ENCODE data around the gene INTS2. TPM values are rescaled to one million over a fixed set of nuclear protein-coding genes. Genes with fewer than 3 reads are reported as not detected.

INTS2 gene
- total and polyA plus RNA-seq, 8 donors, result 0.58 to 32.5 (median 3.4) TPM

DNA sequence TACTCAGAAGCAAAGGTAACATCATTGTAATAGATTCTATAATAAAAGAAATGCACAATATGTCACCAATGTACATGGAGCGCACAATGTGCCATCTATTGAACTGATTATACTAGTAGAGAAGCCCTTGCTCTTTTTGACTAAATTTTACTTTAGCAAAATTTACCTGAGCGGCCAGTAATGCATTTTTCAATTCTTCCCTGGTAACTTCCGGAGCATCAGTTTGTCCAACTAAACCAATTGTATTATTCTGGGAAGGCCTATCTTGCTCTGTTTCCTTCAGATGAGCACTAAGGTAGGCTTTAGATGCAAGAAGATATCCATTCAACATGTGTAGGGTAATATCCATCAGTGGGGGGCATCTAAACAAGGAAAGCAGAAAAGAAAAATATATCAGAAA, 55.7 kb downstream of the INTS2 start:
- Histone ChIP-seq H3K36me3 (peaks cover 15 to 97% (median 72%) of the 10 kb centered on the region in 4 donors), H3K27me3 (no peaks in the 10 kb centered on the region), H3K4me3 (no peak overlapping the region), H3K9me3 (no peaks in the 10 kb centered on the region), H3K27ac (no peak overlapping the region), H3K4me1 (no peaks in the 10 kb centered on the region)
- DNase-seq, result no peak
- 94 to 99% (median 98%) methylated on average over 3 of the region's 3 CpGs for WGBS, 5 donors
- TF ChIP-seq, protein P1, sequence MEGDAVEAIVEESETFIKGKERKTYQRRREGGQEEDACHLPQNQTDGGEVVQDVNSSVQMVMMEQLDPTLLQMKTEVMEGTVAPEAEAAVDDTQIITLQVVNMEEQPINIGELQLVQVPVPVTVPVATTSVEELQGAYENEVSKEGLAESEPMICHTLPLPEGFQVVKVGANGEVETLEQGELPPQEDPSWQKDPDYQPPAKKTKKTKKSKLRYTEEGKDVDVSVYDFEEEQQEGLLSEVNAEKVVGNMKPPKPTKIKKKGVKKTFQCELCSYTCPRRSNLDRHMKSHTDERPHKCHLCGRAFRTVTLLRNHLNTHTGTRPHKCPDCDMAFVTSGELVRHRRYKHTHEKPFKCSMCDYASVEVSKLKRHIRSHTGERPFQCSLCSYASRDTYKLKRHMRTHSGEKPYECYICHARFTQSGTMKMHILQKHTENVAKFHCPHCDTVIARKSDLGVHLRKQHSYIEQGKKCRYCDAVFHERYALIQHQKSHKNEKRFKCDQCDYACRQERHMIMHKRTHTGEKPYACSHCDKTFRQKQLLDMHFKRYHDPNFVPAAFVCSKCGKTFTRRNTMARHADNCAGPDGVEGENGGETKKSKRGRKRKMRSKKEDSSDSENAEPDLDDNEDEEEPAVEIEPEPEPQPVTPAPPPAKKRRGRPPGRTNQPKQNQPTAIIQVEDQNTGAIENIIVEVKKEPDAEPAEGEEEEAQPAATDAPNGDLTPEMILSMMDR (IDR thresholded peaks at IDR 0.05), result no peak
- intact Hi-C loops (cut with DNase I; ENCODE audit: low total_unique reads), result no loop called here

DNA sequence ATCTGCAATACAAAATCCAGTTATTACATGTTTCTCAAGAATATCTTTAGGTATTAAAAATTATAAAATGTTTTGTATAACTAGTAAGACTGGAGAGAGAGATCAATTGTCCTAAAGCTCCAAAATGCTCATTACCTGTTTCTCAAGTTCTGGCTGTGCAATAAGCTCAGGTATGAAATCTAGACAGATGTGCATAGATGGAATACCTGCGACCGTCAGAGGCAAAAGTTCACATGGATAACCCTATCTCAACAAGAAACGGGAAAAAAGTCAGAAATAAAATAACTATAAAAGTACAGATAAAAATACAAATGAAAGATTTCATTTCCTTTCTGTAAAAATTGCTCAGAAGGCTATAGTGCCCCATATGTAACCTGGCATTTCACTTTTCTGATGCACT, 58.6 kb downstream of the INTS2 start:
- no peak for DNase-seq
- Histone ChIP-seq H3K36me3 (peaks cover 15 to 76% (median 58%) of the 10 kb centered on the region in 4 donors), H3K27ac (no peak overlapping the region), H3K4me3 (no peak overlapping the region), H3K9me3 (no peaks in the 10 kb centered on the region), H3K4me1 (peaks cover 0 to 4% (median under 1%) of the 10 kb centered on the region in 4 donors), H3K27me3 (no peaks in the 10 kb centered on the region)
- TF ChIP-seq POLR2AphosphoS5 (IDR thresholded peaks at IDR 0.05) (no peak), POLR2A (IDR thresholded peaks at IDR 0.05) (no peak), EP300 (IDR thresholded peaks at IDR 0.05) (no peak)
- TF ChIP-seq, protein P1 (IDR thresholded peaks at IDR 0.05), result no peak
- intact Hi-C loops (cut with DNase I; ENCODE audit: low total_unique reads), result no loop called here
- 87 to 97% (median 93%) methylated on average over 3 of the region's 3 CpGs for WGBS, 5 donors

DNA sequence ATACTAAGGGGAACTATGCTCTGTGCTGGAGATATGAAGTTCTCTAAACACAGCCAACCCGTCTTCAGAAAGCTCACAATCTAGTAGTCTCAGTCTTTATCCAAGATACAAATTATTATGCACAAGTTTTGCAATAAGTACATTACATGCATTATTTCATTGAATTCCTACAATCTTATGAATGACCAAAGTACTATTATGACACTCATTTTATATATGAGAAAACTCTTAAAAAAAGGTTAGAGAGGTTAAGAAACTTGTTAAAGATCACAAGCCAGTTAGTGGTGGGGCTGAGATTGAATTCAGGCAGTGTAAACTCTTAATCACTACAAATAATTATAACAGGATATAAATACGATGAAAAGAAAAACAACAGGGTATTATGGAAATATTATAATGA, 59.7 kb downstream of the INTS2 start:
- H3K36me3 ChIP-seq, result peaks cover 15 to 68% (median 54%) of the 10 kb centered on the region in 4 donors
- intact Hi-C loops (cut with DNase I; ENCODE audit: low total_unique reads), result no loop called here

DNA sequence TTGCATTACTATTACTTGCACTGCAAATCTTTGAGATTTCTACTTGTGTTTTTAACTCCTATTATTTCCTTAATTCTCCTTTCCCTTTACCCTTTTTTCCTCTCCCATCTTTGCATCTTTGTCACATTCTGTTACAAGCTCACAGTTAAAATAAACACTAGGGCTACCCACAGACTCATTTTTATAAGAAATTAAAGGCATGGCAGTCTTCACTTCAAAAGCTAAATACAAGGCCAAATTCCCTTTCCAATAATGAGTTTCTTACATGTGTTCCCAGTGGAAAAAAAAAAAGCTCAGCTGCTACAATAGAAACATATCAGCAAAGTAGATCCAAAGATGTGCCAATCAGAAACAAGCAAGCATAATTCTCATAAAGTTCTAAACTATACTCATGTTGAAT, 60.7 kb downstream of the INTS2 start:
- intact Hi-C loops (cut with DNase I; ENCODE audit: low total_unique reads), result no loop called here
- no peak overlapping the region for H3K27ac ChIP-seq
- no peak for DNase-seq
- peaks cover 0 to 19% (median 10%) of the 10 kb centered on the region in 4 donors for H3K4me1 ChIP-seq
- H3K36me3 ChIP-seq, result peaks cover 13 to 57% (median 51%) of the 10 kb centered on the region in 4 donors
- no peak overlapping the region for H3K4me3 ChIP-seq
- TF ChIP-seq POLR2A (IDR thresholded peaks at IDR 0.05) (no peak), EP300 (IDR thresholded peaks at IDR 0.05) (no peak), POLR2AphosphoS5 (IDR thresholded peaks at IDR 0.05) (no peak)
- TF ChIP-seq, protein P1 (IDR thresholded peaks at IDR 0.05), result no peak
- H3K27me3 ChIP-seq, result no peaks in the 10 kb centered on the region
- H3K9me3 ChIP-seq, result no peaks in the 10 kb centered on the region

More for the DNA sequence above, 59.7 kb downstream of the INTS2 start:
- no peak overlapping the region for H3K27ac ChIP-seq
- H3K4me3 ChIP-seq, result no peak overlapping the region
- no peaks in the 10 kb centered on the region for H3K9me3 ChIP-seq
- WGBS, 5 donors, result 91 to 98% (median 95%) methylated on average over 2 of the region's 2 CpGs
- H3K27me3 ChIP-seq, result no peaks in the 10 kb centered on the region
- peaks cover 0 to 8% (median 3%) of the 10 kb centered on the region in 4 donors for H3K4me1 ChIP-seq
- TF ChIP-seq EP300 (IDR thresholded peaks at IDR 0.05), result no peak
- no peak for TF ChIP-seq POLR2AphosphoS5 (IDR thresholded peaks at IDR 0.05)
- no peak for TF ChIP-seq POLR2A (IDR thresholded peaks at IDR 0.05)
- TF ChIP-seq, protein P1 (IDR thresholded peaks at IDR 0.05), result no peak
- no peak for DNase-seq

Data from stomach (tissue), 9 donors.